Endometrium (tissue), 2 donors: ENCODE results near the gene FILIP1.
A peak's percentile ranks its signal among the peaks of the same experiment; 100 is the strongest.

Experiments
- FAIRE-seq: peaks from 2 replicates; lab custom pipeline; 2012; peaks lifted over from hg19 to GRCh38; lab: Jason Lieb, UNC
- donor health status: control.
- donor health status: control.

FILIP1 gene

DNA sequence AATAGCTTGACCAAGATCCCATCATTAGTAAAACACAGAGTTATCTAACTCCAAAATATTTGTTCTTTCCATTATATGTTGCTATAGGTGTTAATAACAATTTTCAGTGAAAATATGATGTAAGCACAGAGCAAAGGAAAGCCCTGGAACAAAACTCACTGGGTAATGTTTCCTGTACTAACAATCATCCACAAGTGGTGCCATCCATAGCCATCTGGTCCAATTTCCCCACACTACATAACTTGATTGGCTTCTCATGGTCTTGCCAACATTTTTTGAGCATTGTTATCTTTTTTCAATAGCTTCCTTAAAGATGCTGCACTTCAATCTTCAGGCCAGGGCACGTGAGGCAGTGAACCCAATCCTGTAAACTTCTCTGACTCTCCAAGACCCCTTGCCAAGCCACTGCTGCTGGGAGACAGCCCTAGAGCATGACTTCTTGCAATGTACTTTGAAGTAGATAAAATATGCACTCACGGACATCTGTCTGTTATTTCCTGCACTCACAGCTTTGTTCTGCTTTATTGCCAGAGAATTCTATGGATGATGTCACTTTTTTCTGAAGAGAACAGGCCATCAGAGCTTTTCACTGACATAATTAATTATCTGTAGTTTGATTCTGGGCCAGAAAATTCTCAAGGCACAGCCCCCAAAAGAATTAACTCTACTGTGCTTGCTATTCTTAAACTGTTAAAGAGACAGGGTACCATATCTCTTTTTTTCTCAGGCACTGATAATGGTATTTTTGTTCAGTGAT, 111.5 kb downstream of the FILIP1 start:
- FAIRE-seq, result no peak

DNA sequence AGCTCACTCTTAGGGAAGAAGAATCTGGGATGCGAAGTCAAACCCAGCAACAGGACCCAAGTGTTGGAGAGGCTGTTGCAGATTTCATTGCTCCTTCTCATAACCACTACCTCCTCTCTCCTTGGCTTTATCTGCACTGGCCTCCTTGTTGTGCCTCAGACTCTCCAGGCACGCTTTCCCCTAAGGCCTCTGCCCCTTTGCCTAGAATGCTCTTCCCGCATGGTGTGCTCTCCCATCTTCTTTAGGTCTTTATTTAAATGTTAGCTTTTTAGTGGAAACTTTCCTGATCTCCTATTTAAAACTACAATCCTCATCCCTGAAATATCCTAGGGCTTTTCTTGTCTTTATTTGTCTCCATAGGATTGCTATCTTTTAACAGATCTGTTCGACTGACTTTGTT, 114.1 kb downstream of the FILIP1 start:
- FAIRE-seq, result no peak

DNA sequence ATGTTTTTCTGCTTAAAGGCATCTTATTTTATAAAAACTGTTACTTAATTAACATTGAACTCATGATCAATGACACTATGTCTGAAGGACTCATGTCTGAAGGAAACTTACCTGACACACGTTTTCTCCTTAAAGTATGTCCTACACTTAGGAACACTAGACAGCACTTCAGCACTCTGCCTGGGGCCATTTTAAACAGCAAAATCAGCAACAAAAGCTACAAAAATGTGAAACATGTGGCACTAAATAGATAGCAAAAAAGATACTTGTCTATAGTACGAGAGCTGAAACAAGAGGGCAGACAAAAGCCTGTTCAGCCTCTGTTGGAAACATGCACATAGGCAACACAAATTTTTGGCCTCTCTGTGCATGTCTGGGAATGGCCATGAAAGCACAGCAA, 115.5 kb downstream of the FILIP1 start:
- no peak for FAIRE-seq

DNA sequence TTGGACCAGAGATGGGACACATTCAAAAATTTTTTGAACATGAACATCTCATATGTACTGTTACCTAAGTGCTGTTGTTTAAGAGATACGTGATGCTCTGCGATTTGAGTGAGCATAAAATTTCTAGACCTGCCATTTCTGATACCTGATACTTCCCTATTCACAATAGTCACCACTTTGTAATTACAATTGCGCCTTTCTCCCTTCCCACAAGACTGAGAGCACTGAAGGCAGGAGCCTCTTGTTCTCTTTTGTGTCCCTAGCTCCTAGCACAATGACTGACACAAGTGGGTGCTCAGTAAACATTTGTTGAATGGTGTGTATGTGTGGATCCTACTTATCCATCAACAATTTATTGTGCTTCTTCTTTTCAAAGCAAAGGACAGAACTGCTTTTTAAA, 116.2 kb downstream of the FILIP1 start:
- FAIRE-seq, result no peak

DNA sequence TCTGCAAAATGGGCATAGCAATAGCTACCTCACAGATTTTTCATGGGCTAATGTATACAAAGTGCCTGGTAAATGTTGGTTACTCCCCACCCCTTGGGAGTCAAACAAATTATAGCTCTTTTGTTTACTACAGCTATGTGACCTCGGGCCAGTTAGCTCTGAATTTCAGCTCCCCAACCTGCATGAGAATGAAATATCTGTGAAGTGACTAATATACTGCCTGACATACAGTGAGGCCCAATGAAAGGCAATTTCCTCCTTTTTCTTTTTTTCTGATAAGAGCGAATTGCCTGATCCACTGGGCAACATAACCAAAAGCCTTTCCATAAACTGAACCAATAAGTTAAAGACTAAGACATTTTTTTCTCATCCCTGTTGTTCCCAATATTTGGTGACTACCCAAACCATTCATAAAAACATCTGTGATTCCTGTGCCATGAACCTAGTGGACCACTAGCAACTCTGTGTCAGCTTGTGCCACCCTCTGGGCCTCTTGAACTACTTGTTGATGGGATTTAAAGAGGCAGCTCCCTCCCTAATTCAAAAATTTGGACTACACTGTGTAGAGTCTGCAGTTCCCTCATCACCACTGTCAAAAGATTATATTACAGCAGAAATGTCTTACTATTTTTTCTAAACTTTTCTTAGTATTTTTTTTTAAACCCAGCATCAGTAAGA, 117.1 kb downstream of the FILIP1 start:
- no peak for FAIRE-seq

DNA sequence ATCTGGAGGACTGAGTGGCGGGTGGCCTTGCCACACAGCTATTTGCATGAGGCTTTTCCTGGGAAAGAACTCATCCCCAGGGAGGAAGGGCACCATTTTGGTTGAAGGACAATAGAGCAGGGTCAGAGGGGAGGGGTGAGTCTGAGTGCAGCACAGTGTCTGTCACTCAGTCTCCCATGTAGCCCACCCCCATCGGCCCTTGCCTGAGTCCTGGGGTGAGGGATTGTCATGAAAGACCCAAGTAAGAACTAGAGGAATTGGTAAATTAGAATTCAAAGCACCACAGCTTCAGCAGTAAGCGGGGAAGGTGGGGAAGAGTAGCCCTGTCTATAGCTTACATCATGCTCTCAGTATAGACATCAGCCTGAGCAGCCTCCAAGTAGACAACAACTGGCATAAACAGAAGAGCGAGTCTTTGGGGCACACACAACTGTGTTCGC, 118.6 kb downstream of the FILIP1 start:
- FAIRE-seq, result no peak

DNA sequence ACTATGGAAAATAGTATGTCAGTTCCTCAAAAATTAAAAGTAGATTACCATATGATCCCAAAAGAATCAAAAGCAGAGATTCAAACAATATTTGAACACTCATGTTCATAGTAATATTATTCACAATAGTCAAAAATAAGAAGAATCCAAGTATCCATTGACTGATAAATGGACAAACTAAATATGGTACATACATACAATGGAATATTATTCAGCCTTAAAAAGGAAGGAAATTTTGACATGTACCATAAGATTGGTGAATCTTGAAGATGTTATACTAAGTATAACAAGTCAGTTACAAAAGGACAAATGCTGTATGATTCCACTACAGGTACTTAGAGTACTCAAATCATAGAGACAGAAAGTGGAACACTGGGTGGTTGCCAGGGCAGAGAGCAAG, 120.7 kb downstream of the FILIP1 start:
- FAIRE-seq, result no peak

DNA sequence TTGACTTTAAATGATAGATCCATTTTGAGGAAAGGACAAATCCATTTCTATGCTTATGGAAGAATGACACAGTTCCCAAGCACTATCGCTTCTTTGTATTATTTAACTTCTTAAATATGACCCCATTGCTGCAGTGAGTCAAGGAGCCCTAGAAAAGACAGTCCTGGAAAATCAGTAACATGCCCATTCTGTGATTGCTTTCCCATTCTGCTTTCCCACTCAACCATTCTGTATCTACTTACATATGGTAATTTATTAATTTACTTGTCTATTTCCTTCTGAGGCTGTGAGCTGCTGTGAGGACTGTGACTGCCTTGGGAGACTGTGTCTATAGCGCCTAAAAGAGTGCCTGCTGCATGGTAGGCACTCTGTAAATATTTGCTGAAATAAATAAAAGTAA, 123.6 kb downstream of the FILIP1 start:
- FAIRE-seq, result no peak

DNA sequence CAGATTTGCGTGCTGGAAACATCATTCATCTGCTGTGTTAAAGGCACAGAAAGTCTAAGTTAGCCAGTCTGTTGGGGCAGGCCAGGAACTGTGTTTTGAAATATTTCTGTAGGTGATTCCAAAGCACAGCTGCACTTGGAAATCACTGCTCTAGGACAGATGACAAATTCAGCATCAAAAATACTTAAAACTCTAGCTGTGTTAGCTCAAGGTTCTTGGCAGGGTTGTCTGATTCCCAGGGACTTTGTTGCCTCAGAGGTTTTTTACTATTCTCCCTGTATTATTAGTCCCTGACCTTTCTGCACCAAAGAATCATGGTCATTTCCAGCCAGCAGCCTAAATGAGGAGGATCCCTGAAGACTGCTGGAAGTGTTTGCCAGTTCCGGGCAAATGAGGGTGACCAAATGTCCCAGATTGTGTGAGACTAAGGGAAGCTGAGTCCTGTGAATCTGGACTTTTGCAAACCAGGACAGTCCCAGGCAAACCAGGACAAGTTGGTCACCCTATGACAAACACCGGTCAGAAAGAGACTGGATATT, 124.7 kb downstream of the FILIP1 start:
- FAIRE-seq, result no peak

DNA sequence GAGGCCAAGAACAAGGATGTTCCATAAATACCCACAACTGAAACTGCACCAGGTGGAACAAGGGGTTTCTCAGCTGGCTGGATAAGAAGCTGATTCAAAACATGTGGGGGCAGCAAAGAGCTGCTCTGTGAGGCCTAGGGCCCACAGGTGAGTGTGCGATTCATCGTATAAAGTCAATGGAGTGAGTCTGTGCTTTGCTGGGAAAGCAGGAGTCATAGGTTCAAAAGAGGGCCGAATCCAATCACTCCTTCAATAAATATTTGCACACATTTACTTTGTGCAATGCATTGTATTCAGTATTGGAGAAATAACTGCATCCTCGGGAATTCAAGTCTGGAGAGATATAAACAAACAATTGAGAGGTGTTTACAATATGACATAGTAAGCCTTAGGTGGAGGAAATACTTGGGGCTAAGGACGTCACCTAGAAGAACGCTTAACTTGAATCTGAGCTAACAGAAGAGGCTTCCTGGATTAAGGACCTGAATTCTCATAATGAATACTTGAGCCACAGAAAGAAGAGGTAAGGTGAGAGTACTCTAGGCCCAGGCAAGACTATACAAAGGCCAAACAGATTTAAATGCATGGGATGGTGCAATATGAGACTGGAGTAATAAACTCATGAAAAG, 125.3 kb downstream of the FILIP1 start:
- no peak for FAIRE-seq

DNA sequence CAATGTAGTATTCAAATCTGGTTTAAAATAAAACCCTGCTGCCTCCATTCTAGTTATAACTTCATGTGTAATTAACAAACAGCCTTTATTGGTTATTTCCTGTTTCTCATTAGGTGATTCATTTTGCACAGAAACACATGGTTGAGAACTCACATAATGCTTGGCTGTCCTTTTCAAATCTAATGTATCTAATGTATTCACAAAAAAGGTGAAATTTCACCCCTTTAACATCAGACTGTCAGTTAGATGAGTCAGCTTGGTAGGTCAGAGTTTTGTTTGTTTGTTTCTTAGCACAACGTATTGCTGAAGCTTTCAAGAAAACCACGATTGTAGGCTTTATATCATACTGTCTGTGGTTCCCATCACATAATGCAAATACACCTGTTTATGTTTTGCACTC, 130.3 kb downstream of the FILIP1 start:
- FAIRE-seq, result no peak

DNA sequence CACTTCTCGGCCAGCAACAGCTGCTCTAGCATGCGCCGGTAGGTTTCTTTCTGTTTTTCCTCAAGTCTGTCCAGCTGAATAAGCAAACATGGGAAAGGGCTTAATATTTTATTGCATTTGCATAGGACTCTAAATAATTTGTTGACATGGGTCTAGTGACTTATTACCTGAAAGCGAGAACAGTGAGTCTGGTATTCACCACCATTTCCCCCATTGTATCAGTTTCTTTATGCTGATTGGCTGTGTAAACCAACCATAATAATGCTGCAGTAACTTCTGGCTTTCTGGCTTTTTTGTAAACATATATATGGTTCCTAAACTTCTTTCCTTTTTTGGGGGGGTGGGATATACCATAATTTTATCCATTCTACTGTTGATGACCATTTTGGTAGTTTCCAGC, 140.0 kb downstream of the FILIP1 start:
- no peak for FAIRE-seq

DNA sequence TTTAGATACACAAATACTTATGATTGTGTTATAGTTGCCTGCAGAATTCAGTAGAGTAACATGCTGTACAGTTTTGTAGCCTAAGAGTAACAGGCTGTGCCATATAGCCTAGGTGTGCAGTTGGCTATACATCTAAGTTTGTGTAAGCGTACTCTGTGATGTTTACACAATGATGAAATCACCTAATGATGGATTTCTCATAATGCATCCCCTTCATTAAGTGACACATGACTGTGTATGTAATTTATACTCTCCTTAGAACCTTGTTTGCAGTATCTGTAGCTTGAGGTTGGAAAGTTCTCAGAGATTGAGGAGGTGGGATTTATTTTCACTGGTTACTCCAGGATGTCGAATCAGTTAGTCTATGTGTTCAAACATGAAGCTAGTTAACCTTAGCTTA, 142.0 kb downstream of the FILIP1 start:
- FAIRE-seq, result no peak

DNA sequence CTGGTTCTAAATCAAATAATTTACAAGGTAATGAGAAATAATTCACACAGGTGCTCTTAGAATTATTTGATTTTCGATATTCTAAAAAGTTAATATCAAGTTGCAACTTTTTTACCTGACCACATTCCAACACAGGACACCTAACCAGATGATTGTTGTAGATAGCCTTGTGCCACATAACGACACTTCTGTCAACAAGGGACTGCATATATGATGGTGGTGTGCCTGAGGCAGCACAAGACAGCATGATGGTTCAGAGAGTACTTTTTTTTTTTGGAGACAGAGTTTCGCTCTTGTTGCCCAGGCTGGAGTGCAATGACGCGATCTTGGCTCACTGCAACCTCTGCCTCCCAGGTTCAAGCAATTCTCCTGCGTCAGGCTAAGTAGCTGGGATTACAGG, 142.8 kb downstream of the FILIP1 start:
- FAIRE-seq, result no peak

DNA sequence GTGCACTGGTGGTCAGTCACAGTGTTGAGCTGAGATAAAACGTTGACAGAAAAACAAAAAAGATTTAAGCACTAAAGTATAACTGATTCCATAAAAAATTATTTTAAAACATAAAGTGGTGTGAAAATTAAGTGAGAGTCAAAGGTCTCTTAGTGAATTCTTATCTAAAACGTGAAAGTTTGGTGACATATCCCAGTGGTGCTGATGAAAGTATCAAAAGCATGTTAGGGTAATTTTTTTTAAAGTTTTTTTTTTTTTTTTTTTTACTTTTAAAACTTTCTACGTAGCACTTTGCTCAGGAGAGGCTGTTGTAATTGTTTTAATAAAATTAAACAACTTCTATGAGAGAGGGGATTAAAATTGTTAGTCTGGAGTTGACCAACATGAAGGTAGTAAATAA, 143.4 kb downstream of the FILIP1 start:
- no peak for FAIRE-seq

DNA sequence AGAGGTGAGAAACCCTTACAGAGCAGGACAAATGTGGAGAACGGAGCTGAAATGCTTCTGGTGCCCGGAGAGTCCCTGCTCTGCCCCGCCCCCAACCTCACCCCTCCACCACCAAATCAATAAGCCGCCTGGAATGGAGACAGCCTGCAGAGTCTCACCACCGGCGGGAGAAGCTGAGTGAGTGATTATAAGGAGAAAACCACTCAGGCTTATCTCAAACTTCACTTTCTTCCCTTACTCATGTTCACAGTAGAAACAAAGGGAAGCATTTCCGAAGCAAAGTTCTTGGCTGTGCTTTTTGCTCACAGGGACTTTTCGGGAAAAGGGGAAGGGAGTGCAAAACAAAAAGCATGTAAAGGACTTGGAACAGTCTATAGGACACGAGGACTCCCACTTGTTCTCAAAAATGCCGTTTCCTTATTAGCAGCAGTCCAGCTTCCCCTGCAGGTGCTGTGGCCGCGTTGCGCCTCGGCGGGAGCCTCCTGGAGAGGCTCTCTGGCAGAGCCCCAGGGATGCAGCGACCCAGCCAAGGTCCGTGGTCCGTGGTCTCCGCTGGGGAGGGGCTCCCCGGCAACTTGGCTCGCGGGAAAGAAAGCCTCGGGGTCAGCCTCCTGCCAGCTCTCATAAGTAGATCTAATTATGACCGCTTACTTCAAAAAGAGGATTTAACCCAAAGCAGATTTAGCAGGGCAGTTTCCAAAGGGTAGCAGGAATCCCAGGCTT, 144.2 kb downstream of the FILIP1 start:
- no peak for FAIRE-seq

DNA sequence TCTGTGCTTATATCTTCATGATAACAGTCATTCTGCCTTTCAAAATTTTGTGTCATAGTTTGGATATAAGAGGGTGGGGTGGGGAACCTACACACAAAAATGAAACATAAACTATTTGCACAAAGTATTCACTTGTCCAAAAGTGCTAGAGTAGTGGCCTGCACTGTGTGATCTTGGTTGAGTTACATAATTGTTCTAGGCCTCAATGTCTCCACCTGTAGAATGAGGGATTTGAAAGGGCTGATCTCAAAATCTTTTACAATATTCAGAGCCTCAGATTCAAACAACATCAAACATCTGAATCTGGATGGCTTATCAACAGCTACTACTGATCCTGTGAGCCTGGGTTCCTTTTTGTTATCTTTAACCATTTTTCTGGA, 144.7 kb downstream of the FILIP1 start:
- no peak for FAIRE-seq

DNA sequence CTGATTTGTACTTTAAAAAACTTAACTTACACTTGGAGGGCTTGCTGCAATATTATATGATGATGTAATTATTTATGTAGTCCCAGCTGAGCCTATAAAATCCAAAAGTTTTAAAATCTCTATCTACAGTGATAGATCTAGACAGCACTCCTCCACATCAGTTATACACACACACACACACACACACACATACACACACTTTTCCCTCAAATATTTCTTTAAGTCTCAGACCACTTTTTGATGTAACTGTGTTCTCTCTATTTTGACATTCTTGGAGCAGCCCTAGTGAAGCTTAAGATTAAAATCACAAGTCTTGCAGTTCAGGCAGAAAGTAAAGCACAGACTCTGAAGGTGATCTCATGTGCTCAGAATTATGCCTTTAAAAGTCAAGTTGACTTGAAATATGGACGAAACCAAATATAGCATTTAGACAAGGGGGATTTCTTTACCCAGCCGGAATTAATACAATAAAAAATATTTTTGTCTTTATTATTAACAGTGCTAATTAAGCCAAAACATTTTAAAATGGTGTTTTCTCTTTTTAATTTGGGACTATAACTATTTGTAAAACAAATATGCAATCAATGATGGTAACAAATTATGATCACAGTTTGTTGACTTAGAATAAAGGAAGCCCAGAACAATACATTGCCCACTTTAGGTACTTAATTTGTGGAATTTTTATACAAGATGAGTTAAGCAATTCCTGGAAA, 145.5 kb downstream of the FILIP1 start:
- FAIRE-seq, result peak; percentile 76

DNA sequence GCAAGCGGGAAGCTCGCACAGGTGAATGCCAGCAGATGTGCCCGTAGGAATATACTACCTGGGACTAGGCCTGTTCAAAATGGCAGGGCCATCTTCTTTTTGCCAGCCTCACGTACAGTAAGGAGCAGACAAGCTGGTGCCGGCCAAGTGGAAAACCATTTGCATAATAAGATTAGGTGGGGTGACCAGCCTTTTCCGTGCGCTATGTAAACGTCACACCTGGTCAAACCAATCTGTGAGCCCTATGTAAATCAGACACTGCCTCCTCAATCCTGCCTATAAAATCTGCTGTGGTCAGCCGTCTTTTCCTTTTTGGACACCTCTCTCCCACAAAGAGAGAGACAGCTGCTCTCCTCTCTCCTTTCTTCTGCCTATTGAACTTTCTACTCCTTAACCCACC, 148.2 kb downstream of the FILIP1 start:
- no peak for FAIRE-seq

DNA sequence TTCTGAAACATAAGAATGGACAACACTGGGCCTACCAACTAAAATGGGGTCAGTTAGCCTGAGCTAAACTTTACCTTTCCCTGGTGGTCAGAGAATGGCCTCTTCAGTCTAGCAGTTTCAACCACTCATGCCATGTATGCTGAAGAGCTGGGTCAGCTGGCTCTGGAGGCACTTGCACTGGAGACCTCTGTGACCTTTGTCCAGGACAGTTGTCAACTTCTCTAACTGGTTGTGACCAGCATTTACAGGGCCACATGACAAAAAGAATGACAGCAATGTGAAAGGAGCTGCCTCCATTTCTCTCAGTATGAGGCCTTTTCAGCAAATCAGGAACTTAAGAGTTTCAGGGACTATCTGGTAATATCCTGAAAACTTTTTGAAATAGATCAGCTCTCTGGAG, 149.1 kb downstream of the FILIP1 start:
- no peak for FAIRE-seq

DNA sequence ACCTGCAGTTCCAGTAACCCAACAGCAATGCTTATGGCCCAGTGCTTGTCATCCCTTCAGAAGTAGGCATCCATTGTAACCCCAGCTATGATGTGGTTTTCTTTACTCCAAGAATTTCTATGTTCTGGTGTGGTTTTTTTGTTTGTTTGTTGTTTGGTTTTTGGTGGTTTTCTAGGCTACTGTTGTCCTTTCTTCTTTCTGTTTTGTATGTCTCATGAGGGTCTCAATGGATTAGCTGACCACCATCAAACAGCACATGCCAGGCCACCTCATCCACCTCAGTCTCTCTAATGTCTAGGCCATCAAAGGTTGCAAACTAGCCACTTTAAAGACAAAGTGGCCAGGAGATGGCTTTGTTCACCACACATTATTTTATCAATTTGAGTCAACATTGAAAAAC, 149.6 kb downstream of the FILIP1 start:
- FAIRE-seq, result no peak
